Neural cell (in vitro differentiated cells): ENCODE results near the gene AK3. TPM values are rescaled to one million over a fixed set of nuclear protein-coding genes. Genes with fewer than 3 reads are reported as not detected.
"Not testable (repeated sequence)": the region's sequence is repeated elsewhere in the genome, so short reads cannot be mapped to it uniquely, and the experiment has no call there.

Experiments used
- H2AFZ ChIP-seq: fragments of 200-600, 300-800 bp; sonication (generic), shearing (Covaris generic); 2 replicates; pipeline ENCODE4 v1.6.0; 2014; ENCODE audit warnings: low read depth, mild to moderate bottlenecking, antibody characterized with exemption, low read length, moderate library complexity
- H3F3A ChIP-seq: fragments of 200-600 bp; shearing (Covaris generic); 2 replicates; pipeline ENCODE4 v1.6.1; 2016; ENCODE audit warnings: mild to moderate bottlenecking, moderate library complexity, mixed read lengths, antibody characterized with exemption, low read length; ENCODE audit not compliant: insufficient read depth, poor library complexity, severe bottlenecking
- H3K27ac ChIP-seq: fragments of 200-600, 300-800 bp; sonication (generic), shearing (Covaris generic); 2 replicates; pipeline ENCODE4 v1.5.1; 2014; ENCODE audit warnings: mild to moderate bottlenecking, low read length, moderate library complexity
- H3K27me3 ChIP-seq: fragments of 300-800, 200-600 bp; sonication (generic), shearing (Covaris generic); 2 replicates; pipeline ENCODE4 v1.6.0; 2014; ENCODE audit warnings: mild to moderate bottlenecking, low read depth, low read length, moderate library complexity; ENCODE audit not compliant: insufficient read depth
- H3K36me3 ChIP-seq: fragments of 300-800, 200-600 bp; sonication (generic), shearing (Covaris generic); 2 replicates; pipeline ENCODE4 v1.5.1; 2014; ENCODE audit warnings: mild to moderate bottlenecking, antibody characterized with exemption, low read length, moderate library complexity; ENCODE audit not compliant: insufficient read depth
- H3K4me2 ChIP-seq: fragments of 300-800, 200-600 bp; sonication (generic), shearing (Covaris generic); 2 replicates; pipeline ENCODE4 v1.6.0; 2014; ENCODE audit warnings: mild to moderate bottlenecking, low read length
- H3K4me3 ChIP-seq: fragments of 300-800, 200-600 bp; sonication (generic), shearing (Covaris generic); 2 replicates; pipeline ENCODE4 v1.5.1; 2014; ENCODE audit warnings: mild to moderate bottlenecking, low read length, moderate library complexity
- H3K79me2 ChIP-seq: fragments of 200-600 bp; shearing (Covaris generic); replicated peaks from 2 replicates; pipeline ENCODE4 v1.6.0; 2014; ENCODE audit warnings: mild to moderate bottlenecking, low read length, moderate library complexity; ENCODE audit not compliant: insufficient read depth
- H3K9ac ChIP-seq: fragments of 300-800, 200-600 bp; sonication (generic), shearing (Covaris generic); 2 replicates; pipeline ENCODE4 v1.6.1; 2016; ENCODE audit warnings: mild to moderate bottlenecking, low read length, mixed read lengths
- H3K9me2 ChIP-seq: fragments of 200-600 bp; shearing (Covaris generic); 2 replicates; pipeline ENCODE4 v1.6.1; 2016; ENCODE audit warnings: mild to moderate bottlenecking, low read length, mixed read lengths; ENCODE audit not compliant: insufficient read depth
- H3K9me3 ChIP-seq: fragments of 200-600, 300-800 bp; sonication (generic), shearing (Covaris generic); 2 replicates; pipeline ENCODE4 v1.6.1; 2016; ENCODE audit warnings: mild to moderate bottlenecking, mixed run types, low read length, moderate library complexity, mixed read lengths
- H4K20me1 ChIP-seq: fragments of 200-600 bp; shearing (Covaris generic); 2 replicates; pipeline ENCODE4 v1.6.1; 2016; ENCODE audit warnings: mild to moderate bottlenecking, mixed run types; ENCODE audit not compliant: insufficient read depth
- CTCF ChIP-seq: fragments of 450-650 bp; IDR thresholded peaks from 2 replicates; pipeline ENCODE4 v1.5.1; 2014; ENCODE audit warnings: antibody characterized with exemption, mild to moderate bottlenecking, moderate library complexity; ENCODE audit not compliant: poor library complexity, severe bottlenecking
- EP300 ChIP-seq: fragments of 450-650 bp; conservative IDR thresholded peaks from 2 replicates; pipeline ENCODE4 v1.6.1; 2014; ENCODE audit warnings: antibody characterized with exemption, mild to moderate bottlenecking, moderate library complexity; ENCODE audit not compliant: poor library complexity, severe bottlenecking
- EZH2 ChIP-seq: fragments of 200-600, 300-800 bp; shearing (Covaris generic), sonication (generic); IDR thresholded peaks from 2 replicates; pipeline ENCODE4 v1.6.1; 2014; ENCODE audit warnings: antibody characterized with exemption, low read length, borderline replicate concordance, mild to moderate bottlenecking; ENCODE audit not compliant: insufficient read depth, poor library complexity, severe bottlenecking
- MXI1 ChIP-seq: fragments of 450-650 bp; conservative IDR thresholded peaks from 2 replicates; pipeline ENCODE4 v1.6.1; 2014; ENCODE audit warnings: antibody characterized with exemption, mild to moderate bottlenecking; ENCODE audit not compliant: poor library complexity, severe bottlenecking
- POLR2AphosphoS5 ChIP-seq: IDR thresholded peaks from 2 replicates; pipeline ENCODE4 v1.6.1; 2012
- RAD21 ChIP-seq: fragments of 450-650 bp; conservative IDR thresholded peaks from 2 replicates; pipeline ENCODE4 v1.6.1; 2014; ENCODE audit warnings: antibody characterized with exemption, mild to moderate bottlenecking, moderate library complexity
- REST ChIP-seq: IDR thresholded peaks from 2 replicates; pipeline ENCODE4 v1.6.1; 2012; ENCODE audit warnings: borderline replicate concordance
- SMC3 ChIP-seq: fragments of 450-650 bp; conservative IDR thresholded peaks from 2 replicates; pipeline ENCODE4 v1.6.1; 2014; ENCODE audit warnings: antibody characterized with exemption, mild to moderate bottlenecking, moderate library complexity; ENCODE audit not compliant: poor library complexity
- TAF1 ChIP-seq: IDR thresholded peaks from 2 replicates; pipeline ENCODE4 v1.6.1; 2012; ENCODE audit warnings: low read depth
- polyA plus RNA-seq: library from polyadenylated mRNA; depleted of rRNA; stranded (reverse); fragments of >200 nt; gene quantifications from 2 replicates; pipeline ENCODE4 v1.2.3, GENCODE V29; 2014

Gene AK3
- polyA plus RNA-seq, 1 donor from 2014 or later = 73.7 TPM

- H3K4me3 ChIP-seq, H3K27ac ChIP-seq, H2AFZ ChIP-seq, H3K9me2 ChIP-seq, H3F3A ChIP-seq, H3K4me2 ChIP-seq, H3K36me3 ChIP-seq, H4K20me1 ChIP-seq, H3K9ac ChIP-seq, H3K79me2 ChIP-seq, H3K9me3 ChIP-seq, H3K27me3 ChIP-seq: not testable (repeated sequence)
Observed at GRCh38 chr9:4754530-4754929, 13.5 kb upstream of the AK3 start.

- H3K27ac ChIP-seq = no peak overlapping the region
- H3F3A ChIP-seq = no peaks in the 10 kb centered on the region
- H3K9me2 ChIP-seq = no peaks in the 10 kb centered on the region
- H3K27me3 ChIP-seq = no peaks in the 10 kb centered on the region
- H3K9me3 ChIP-seq = no peaks in the 10 kb centered on the region
- H3K4me3 ChIP-seq = no peak overlapping the region
- no peaks in the 10 kb centered on the region for H3K36me3 ChIP-seq
- TF ChIP-seq SMC3 = no peak
- TF ChIP-seq EZH2 = no peak
- TF ChIP-seq EP300 = no peak
- TF ChIP-seq REST = no peak
- TF ChIP-seq MXI1 = no peak
- TF ChIP-seq POLR2AphosphoS5 = no peak
- no peak for TF ChIP-seq TAF1
- TF ChIP-seq CTCF = peak; percentile 48
- peak; percentile 16 for TF ChIP-seq RAD21
- no peak overlapping the region for H2AFZ ChIP-seq
- H4K20me1 ChIP-seq = no peaks in the 10 kb centered on the region
- H3K9ac ChIP-seq = no peak overlapping the region
- no peaks in the 10 kb centered on the region for H3K79me2 ChIP-seq
- H3K4me2 ChIP-seq = no peak overlapping the region
Observed at GRCh38 chr9:4750023-4750673, 9.1 kb upstream of the AK3 start.

GRCh38 chr9:4748612-4749011 is 7.6 kb upstream of the AK3 start:
- Histone ChIP-seq H3K9ac (no peak overlapping the region), H3K4me2 (no peak overlapping the region), H3K4me3 (no peak overlapping the region), H3K79me2 (no peaks in the 10 kb centered on the region), H3K9me3 (no peaks in the 10 kb centered on the region), H3K27ac (no peak overlapping the region), H3F3A (no peaks in the 10 kb centered on the region), H3K36me3 (no peaks in the 10 kb centered on the region), H3K9me2 (no peaks in the 10 kb centered on the region), H3K27me3 (no peaks in the 10 kb centered on the region), H2AFZ (no peak overlapping the region), H4K20me1 (no peaks in the 10 kb centered on the region)
- TF ChIP-seq TAF1 (no peak), REST (no peak)
